Right ventricle myocardium superior (tissue), 1 donor: ENCODE measurements around the gene RAB9A. TPM values are rescaled to one million over a fixed set of nuclear protein-coding genes. Genes with fewer than 3 reads are reported as not detected.
A peak's percentile ranks its signal among the peaks of the same experiment; 100 is the strongest.
"Not testable (repeated sequence)": the region's sequence is repeated elsewhere in the genome, so short reads cannot be mapped to it uniquely, and the experiment has no call there.

Experiments
- ATAC-seq: fragments of 200-7000 bp; cut with Tn5 transposase; one replicate; pipeline ENCODE4 v1.9.1; 2020; ENCODE audit warnings: mild to moderate bottlenecking; ENCODE audit not compliant: poor library complexity
- DNase-seq: peaks from one replicate; pipeline ENCODE4 v3.0.0-alpha.2; 2020
- intact Hi-C: fragments of 100-400 bp; cut with DNase I; formaldehyde crosslinking; loops from one replicate; pipeline ENCODE4 v1.11.2; 2022
- total RNA-seq: library from RNA; stranded (reverse); fragmentation: NEBNext Ultra II Directional; extraction: Animal tissue kit (Norgen Biotek cat#: 25700); gene quantifications from one replicate; pipeline ENCODE4 v1.2.1, GENCODE V29; 2021
- donor health status: DM: no; HTN: yes; CAD: no; lungs with severe emphysema.

The RAB9A gene
- total RNA-seq, 1 donor from 2014 or later: 22.6 TPM

- DNase-seq, ATAC-seq: not testable (repeated sequence)
- intact Hi-C loops: loop anchor here (5.0 kb wide), 1 partner anchor 73 kb away; no protein-coding TSS in a partner anchor
Observed at GRCh38 chrX:13730523-13730922, 41.6 kb downstream of the RAB9A start.

GRCh38 chrX:13732246-13733067 is 43.5 kb downstream of the RAB9A start:
- ATAC-seq (no peak), DNase-seq (no peak)
- intact Hi-C loops: loop anchor here (5.0 kb wide), 1 partner anchor 75 kb away; no protein-coding TSS in a partner anchor

GRCh38 chrX:13733506-13733905 is 44.6 kb downstream of the RAB9A start:
- no peak for ATAC-seq
- DNase-seq: no peak
- intact Hi-C loops: loop anchor here (5.0 kb wide), 1 partner anchor 76 kb away; no protein-coding TSS in a partner anchor

- peak; percentile 100 for ATAC-seq
- intact Hi-C loops: loop anchor here (5.0 kb wide), 1 partner anchor 77 kb away; no protein-coding TSS in a partner anchor
- peak; percentile 93 for DNase-seq
Observed at GRCh38 chrX:13734278-13735172, 45.6 kb downstream of the RAB9A start, which contains the start of the genes OFD1 and TRAPPC2. Gene OFD1, plus strand, starts transcription at chrX:13734748. Its CDS starts 324 bp downstream, at chrX:13735072. Gene TRAPPC2, minus strand, starts transcription at chrX:13734620. Its CDS starts 14,657 bp downstream, at chrX:13719963.

DNA sequence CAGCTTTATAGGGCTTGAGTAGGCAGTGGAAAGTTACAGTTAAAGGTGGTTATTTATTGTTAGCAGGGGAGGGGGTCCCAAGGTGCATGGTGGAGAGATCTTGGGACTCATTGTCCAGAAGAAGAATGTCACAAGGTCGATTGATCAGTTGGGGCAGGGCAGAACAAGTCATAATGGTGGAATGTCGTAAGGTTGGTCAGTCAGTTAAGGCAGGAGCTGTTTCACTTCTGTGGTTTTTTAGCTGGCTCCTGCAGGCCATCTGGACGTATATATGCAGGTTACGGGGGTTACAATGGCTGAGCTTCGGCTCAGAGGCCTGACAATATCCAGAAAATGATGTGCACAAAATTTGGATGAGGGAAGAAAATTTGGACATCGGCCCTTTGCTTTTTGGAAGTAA is 52.8 kb downstream of the RAB9A start:
- intact Hi-C loops: no loop called here
- DNase-seq: no peak
- ATAC-seq: no peak

DNA sequence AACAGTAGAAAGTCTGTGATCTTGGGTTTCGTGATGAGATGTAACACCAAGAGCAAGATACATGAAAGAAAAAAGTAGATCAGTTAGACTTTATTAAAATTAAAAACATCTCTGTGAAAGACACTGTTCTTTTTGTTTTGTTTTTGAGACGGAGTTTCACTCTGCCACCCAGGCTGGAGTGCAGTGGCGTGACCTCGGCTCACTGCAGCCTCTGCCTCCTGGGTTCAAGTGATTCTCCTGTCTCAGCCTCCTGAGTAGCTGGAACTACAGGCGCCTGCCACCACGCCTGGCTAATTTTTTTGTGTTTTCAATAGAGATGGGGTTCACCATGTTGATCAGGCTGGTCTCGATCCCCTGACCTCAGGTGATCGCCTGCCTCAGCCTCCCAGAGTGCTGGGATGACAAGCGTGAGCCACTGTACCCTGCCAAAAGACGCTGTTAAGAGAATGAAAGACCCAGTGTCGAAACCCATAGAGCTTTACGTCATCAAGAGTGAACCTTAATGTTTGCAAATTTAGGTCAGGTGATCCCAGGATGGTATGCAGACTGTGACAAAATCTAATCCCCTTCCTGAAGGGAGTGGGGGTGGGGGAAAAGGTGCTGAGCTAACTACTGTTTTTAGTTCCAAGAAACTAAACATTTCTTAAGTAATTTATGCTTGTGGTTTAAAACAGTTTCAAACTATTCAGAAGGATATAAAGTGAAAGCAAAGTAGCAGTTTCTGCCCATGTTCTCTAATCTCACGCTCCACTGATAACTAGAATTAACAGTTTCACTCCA is 53.7 kb downstream of the RAB9A start:
- no peak for DNase-seq
- intact Hi-C loops: no loop called here
- no peak for ATAC-seq

- DNase-seq (no peak), ATAC-seq (peak; percentile 59)
- intact Hi-C loops: no loop called here
Observed at GRCh38 chrX:13747836-13748235, 58.9 kb downstream of the RAB9A start.

DNA sequence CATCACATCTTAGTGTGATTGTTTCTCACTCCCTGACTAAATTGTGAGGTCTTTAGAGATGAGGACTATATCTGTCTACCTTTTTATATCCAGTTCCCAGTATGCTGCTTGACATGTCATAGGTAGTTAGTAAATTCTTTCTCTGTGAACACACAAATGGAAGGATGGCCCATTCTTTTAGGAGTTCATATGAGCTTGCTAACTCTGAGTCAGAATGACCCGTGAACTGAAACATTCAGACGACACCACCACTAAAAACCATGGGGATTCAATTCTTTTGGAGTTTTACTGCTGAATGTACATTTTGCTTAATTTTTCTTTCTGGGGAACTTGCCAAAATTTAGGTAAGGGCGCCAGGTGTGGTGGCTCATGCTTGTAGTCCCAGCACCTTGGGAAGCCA is 59.6 kb downstream of the RAB9A start:
- DNase-seq (no peak), ATAC-seq (no peak)
- intact Hi-C loops: no loop called here

DNA sequence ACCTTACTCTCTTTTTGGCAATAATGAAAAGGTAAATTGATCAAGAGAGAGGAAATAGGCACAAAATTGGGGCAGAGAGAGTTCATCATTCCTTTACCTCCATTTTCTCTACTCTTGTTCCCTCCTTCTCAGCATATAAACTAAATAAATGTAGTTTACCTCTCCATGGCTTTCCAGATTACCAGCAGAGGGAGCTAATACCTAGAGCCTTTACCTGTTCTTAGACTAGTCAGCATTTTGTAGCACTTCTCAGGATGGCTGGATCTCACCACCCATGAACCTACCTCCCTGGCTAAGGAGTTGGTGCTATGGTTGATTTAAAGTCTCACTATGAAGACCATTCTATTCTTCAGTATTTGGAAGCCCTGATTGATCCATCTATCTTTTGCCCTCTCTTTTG is 61.3 kb downstream of the RAB9A start:
- DNase-seq (no peak), ATAC-seq (no peak)
- intact Hi-C loops: no loop called here

DNA sequence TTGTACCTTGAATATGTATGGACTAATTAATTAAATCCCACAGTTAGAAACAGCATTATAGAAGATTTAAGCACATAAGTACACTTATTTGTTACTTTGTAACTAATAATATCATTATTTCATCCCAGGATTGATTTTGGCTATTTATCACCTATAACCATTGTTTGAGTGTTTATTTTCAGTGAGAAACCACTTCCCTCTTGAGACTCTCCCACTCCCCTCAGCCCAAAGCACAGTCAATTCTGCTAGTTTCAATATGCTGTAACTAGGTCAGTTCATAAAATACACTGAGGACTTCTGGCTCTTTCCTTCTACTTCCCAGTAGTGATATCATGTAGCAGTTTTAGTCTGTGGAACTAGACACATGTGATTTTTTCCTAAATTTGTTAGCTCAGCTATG is 61.9 kb downstream of the RAB9A start:
- intact Hi-C loops: no loop called here
- ATAC-seq: no peak
- DNase-seq: no peak

DNA sequence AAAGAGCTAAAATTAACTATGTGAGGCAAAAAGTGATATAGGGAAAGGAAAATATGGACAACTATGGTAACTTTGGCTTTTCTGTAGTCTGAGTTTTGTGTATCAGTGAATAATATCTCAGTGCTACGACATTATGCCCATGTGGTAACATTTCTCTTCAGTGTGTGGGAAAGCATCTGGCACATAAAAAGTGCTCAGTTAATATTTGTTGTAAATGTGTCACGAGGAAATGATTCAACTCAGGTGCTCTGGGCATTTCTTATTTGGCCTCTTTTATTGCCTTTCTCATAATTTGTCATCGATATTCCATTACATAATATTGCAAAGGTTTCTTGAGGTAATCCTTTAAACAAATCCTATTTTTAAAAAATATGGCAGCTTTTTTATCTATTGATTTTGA is 63.2 kb downstream of the RAB9A start:
- intact Hi-C loops: no loop called here
- DNase-seq: no peak
- no peak for ATAC-seq

DNA sequence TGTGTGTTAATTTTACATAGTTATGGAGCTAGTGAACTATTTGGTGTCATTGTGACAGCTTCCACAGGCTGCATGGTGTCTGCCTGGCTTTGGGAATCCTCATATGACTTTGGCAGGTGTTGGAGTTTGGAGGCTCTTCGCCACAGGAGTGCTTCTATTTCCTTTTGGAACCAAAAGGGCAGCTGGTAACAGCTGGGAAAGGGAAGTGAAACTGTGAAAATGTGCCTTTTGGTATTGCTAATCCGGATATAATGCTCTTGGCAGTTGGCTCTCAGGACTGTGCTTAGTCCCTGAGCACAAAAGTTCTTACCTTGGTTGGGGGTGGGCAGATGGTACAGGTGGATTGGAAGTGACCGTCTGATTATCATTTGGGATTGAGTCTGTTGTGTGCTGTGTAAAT is 63.7 kb downstream of the RAB9A start:
- ATAC-seq (no peak), DNase-seq (no peak)
- intact Hi-C loops: no loop called here

GRCh38 chrX:13754765-13755164 is 65.8 kb downstream of the RAB9A start:
- ATAC-seq: no peak
- DNase-seq: no peak
- intact Hi-C loops: no loop called here

GRCh38 chrX:13755254-13755653 is 66.3 kb downstream of the RAB9A start:
- ATAC-seq: no peak
- intact Hi-C loops: no loop called here
- DNase-seq: no peak

- ATAC-seq (no peak), DNase-seq (no peak)
- intact Hi-C loops: no loop called here
Observed at GRCh38 chrX:13756381-13756780, 67.5 kb downstream of the RAB9A start.

GRCh38 chrX:13759152-13759718 is 70.3 kb downstream of the RAB9A start:
- no peak for DNase-seq
- ATAC-seq: no peak
- intact Hi-C loops: no loop called here
